ENCODE data around the gene SMIM22. TPM values are rescaled to one million over a fixed set of nuclear protein-coding genes. Genes with fewer than 3 reads are reported as not detected.
"Not testable (repeated sequence)": the region's sequence is repeated elsewhere in the genome, so short reads cannot be mapped to it uniquely, and the experiment has no call there.

SMIM22 gene
- total RNA-seq, 2 experiments from 2014 or later = not detected

DNA sequence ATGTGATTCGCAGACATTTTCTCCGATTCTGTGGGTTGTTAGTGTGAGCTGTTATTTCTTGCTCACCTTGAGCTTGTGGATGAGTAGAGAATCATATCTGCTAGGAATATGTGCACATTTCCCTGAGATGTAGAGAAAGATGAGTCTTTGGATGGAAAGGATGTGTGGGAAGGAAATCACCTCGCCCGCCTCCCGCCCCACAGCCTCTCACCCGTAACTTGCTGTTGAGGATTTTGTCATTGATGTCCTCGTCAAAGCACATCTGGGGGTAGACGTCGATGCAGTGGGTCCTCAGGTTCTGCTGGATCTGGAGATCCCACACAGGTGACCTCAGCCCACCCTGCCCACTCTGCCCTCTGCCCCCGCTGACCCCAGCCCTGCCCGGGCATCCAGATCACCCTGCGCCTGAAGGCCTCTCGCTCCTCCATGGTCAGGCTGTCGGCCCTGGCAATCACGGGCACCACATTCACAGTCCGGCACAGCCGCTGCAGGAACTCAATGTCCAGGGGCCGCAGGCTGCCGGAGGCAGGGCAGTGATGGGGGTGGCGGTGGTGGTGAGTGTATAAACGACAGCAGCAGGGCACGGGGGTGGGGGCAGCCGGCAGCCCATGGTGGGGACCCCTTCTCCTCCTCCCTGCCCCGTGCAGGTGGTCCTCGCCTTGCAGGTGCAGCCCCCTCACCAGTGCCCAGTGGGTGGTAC, 11.8 kb upstream of the SMIM22 start:
- no peaks in the 10 kb centered on the region for H3K9me3 ChIP-seq (ENCODE audit: control insufficient read depth in 1 of 2, insufficient read depth in 1 of 2, low read length in 2 of 2)
- H3K36me3 ChIP-seq (ENCODE audit: insufficient read depth, low read length) = no peaks in the 10 kb centered on the region
- DNase-seq (no peak), ATAC-seq (ENCODE audit: poor library complexity) (no peak)
- Mint-ChIP-seq H3K4me3 (no peak overlapping the region), H3K36me3 (ENCODE audit: low read depth) (no peaks in the 10 kb centered on the region), H3K27me3 (no peaks in the 10 kb centered on the region), H3K27ac (no peak overlapping the region), H3K4me1 (ENCODE audit: low read depth) (no peaks in the 10 kb centered on the region), H3K9me3 (no peaks in the 10 kb centered on the region)
- no peaks in the 10 kb centered on the region for H3K27me3 ChIP-seq (ENCODE audit: control insufficient read depth in 1 of 2, insufficient read depth in 2 of 2, low read length in 2 of 2)
- CTCF ChIA-PET = no interaction called here
- intact Hi-C loops (cut with DNase I, micrococcal nuclease) = no loop called here
- TF ChIP-seq, protein P1, sequence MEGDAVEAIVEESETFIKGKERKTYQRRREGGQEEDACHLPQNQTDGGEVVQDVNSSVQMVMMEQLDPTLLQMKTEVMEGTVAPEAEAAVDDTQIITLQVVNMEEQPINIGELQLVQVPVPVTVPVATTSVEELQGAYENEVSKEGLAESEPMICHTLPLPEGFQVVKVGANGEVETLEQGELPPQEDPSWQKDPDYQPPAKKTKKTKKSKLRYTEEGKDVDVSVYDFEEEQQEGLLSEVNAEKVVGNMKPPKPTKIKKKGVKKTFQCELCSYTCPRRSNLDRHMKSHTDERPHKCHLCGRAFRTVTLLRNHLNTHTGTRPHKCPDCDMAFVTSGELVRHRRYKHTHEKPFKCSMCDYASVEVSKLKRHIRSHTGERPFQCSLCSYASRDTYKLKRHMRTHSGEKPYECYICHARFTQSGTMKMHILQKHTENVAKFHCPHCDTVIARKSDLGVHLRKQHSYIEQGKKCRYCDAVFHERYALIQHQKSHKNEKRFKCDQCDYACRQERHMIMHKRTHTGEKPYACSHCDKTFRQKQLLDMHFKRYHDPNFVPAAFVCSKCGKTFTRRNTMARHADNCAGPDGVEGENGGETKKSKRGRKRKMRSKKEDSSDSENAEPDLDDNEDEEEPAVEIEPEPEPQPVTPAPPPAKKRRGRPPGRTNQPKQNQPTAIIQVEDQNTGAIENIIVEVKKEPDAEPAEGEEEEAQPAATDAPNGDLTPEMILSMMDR (IDR thresholded peaks at IDR 0.05) = no peak
- H3K4me3 ChIP-seq (ENCODE audit: low read length) = no peak overlapping the region
- H3K4me1 ChIP-seq (ENCODE audit: insufficient read depth, low read length) = no peaks in the 10 kb centered on the region
- POLR2A ChIA-PET = no interaction called here
- H3K27ac ChIP-seq (ENCODE audit: low read depth in 1 of 2, low read length in 2 of 2) = no peak overlapping the region

DNA sequence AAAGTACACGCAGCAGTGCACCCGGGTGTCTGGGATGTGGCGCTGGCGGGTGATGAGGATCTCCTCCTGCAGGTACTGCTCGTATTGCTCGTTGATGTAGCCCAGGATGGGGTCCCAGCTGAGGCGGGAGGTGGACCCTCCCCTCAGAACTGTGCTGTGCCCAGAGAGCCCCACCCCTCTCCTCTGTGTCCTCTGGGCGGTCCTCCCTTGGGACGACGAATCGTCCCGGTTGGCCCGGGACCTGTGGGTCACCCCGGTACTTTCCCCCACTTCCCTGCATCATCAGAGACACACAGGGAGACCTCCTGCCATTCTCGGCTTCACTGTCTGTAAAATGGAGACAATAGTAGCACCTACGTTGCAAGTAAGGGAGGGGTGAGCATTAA, 11.2 kb upstream of the SMIM22 start:
- DNase-seq (no peak), ATAC-seq (ENCODE audit: poor library complexity) (no peak)
- no peaks in the 10 kb centered on the region for H3K27me3 Mint-ChIP-seq
- no peaks in the 10 kb centered on the region for H3K9me3 Mint-ChIP-seq
- no peaks in the 10 kb centered on the region for H3K36me3 Mint-ChIP-seq (ENCODE audit: low read depth)
- no peak overlapping the region for H3K4me3 Mint-ChIP-seq
- Histone ChIP-seq H3K9me3 (ENCODE audit: control insufficient read depth in 1 of 2, insufficient read depth in 1 of 2, low read length in 2 of 2) (no peaks in the 10 kb centered on the region), H3K27ac (ENCODE audit: low read depth in 1 of 2, low read length in 2 of 2) (no peak overlapping the region), H3K27me3 (ENCODE audit: control insufficient read depth in 1 of 2, insufficient read depth in 2 of 2, low read length in 2 of 2) (no peaks in the 10 kb centered on the region), H3K4me3 (ENCODE audit: low read length) (no peak overlapping the region), H3K4me1 (ENCODE audit: insufficient read depth, low read length) (no peaks in the 10 kb centered on the region), H3K36me3 (ENCODE audit: insufficient read depth, low read length) (no peaks in the 10 kb centered on the region)
- TF ChIP-seq, protein P1 (IDR thresholded peaks at IDR 0.05) = no peak
- intact Hi-C loops (cut with DNase I, micrococcal nuclease) = no loop called here
- H3K27ac Mint-ChIP-seq = no peak overlapping the region
- CTCF ChIA-PET = no interaction called here
- no peaks in the 10 kb centered on the region for H3K4me1 Mint-ChIP-seq (ENCODE audit: low read depth)
- POLR2A ChIA-PET = no interaction called here

DNA sequence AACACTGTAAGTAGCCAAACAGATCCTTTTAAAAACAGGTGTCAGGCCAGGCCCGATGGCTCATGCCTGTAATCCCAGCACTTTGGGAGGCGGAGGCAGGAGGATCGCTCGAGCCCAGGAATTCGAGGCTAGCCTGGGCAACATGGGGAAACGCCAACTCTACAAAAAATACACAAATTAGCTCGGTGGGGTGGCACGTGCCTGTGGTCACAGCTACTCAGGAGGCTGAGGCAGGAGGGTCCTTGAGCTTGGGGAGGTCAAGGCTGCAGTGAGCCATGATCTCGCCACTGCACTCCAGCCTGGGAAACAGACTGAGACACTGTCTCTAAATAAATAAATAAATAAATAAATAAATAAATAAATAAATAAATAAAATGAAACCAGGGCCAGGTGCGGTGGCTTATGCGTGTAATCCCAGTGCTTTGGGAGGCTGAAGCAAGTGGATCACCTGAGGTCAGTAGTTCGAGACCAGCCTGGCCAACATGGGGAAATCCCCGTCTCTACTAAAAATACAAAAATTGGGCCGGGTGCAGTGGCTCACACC, 10.7 kb upstream of the SMIM22 start:
- H3K9me3 Mint-ChIP-seq; CTCF ChIA-PET; H3K36me3 ChIP-seq (ENCODE audit: insufficient read depth, low read length); DNase-seq; POLR2A ChIA-PET; H3K27me3 Mint-ChIP-seq; H3K4me3 ChIP-seq (ENCODE audit: low read length); H3K27me3 ChIP-seq (ENCODE audit: control insufficient read depth in 1 of 2, insufficient read depth in 2 of 2, low read length in 2 of 2); H3K4me3 Mint-ChIP-seq; H3K36me3 Mint-ChIP-seq (ENCODE audit: low read depth); H3K9me3 ChIP-seq (ENCODE audit: control insufficient read depth in 1 of 2, insufficient read depth in 1 of 2, low read length in 2 of 2); intact Hi-C loops (cut with DNase I, micrococcal nuclease); H3K4me1 ChIP-seq (ENCODE audit: insufficient read depth, low read length); H3K27ac ChIP-seq (ENCODE audit: low read depth in 1 of 2, low read length in 2 of 2); H3K4me1 Mint-ChIP-seq (ENCODE audit: low read depth); ATAC-seq (ENCODE audit: poor library complexity); H3K27ac Mint-ChIP-seq: not testable (repeated sequence)

Measured in CD4-positive, alpha-beta T cell (primary cell).